GM12874 (cell line): Measurements from ENCODE around the gene SPRN.

Experiments used
- CTCF ChIP-seq: IDR thresholded peaks from 2 replicates; pipeline ENCODE4 v1.5.1; 2011; ENCODE audit warnings: low read depth, mild to moderate bottlenecking, control low read depth, low read length, moderate library complexity; ENCODE audit not compliant: insufficient read depth

Gene SPRN

GRCh38 chr10:133391249-133391635 is 33.2 kb downstream of the SPRN start:
- no peak for TF ChIP-seq CTCF

- no peak for TF ChIP-seq CTCF
These were observed 33.7 kb downstream of the SPRN start for GRCh38 chr10:133390597-133391248.

- TF ChIP-seq CTCF: no peak
These were observed 35.2 kb downstream of the SPRN start for GRCh38 chr10:133388973-133389818.

- TF ChIP-seq CTCF: no peak
These were observed 36.0 kb downstream of the SPRN start for GRCh38 chr10:133388236-133388972.

- no peak for TF ChIP-seq CTCF
These were observed 39.2 kb downstream of the SPRN start for GRCh38 chr10:133385214-133385613.

GRCh38 chr10:133384071-133384470 is 40.4 kb downstream of the SPRN start:
- TF ChIP-seq CTCF: no peak

GRCh38 chr10:133383551-133383950 is 40.9 kb downstream of the SPRN start:
- TF ChIP-seq CTCF: no peak
